Mesodermal cell (in vitro differentiated cells): ENCODE results near the gene WWC2.
"Not testable (repeated sequence)": the region's sequence is repeated elsewhere in the genome, so short reads cannot be mapped to it uniquely, and the experiment has no call there.

ENCODE experiments used
- H3K27ac ChIP-seq: 2 replicates; pipeline ENCODE4 v1.7.0; 2013; ENCODE audit warnings: mild to moderate bottlenecking, low read depth, low read length, moderate library complexity; ENCODE audit not compliant: severe bottlenecking
- H3K36me3 ChIP-seq: 2 replicates; pipeline ENCODE4 v1.7.1; 2013; ENCODE audit warnings: mild to moderate bottlenecking, low read length, moderate library complexity; ENCODE audit not compliant: control insufficient read depth, insufficient read depth
- H3K4me1 ChIP-seq: one replicate; pipeline ENCODE4 v1.7.1; 2013; ENCODE audit warnings: mild to moderate bottlenecking, low read length; ENCODE audit not compliant: insufficient read depth, control insufficient read depth, poor library complexity, severe bottlenecking
- H3K4me3 ChIP-seq: 2 replicates; pipeline ENCODE4 v1.7.0; 2013; ENCODE audit warnings: low read length, control low read depth, mild to moderate bottlenecking; ENCODE audit not compliant: insufficient read depth, poor library complexity, severe bottlenecking; ENCODE audit errors: extremely low read depth
- H3K9me3 ChIP-seq: 2 replicates; pipeline ENCODE4 v1.7.1; 2013; ENCODE audit warnings: mild to moderate bottlenecking, low read length, moderate library complexity; ENCODE audit not compliant: control insufficient read depth
- WGBS, 2 experiments: methylation state at CpG; one replicate each; pipeline ENCODE4 v1.1.5; 2013; ENCODE audit warnings: missing lambda C conversion rate in 2 of 2; ENCODE audit not compliant: insufficient coverage in 2 of 2; 5-methylcytosine and 5-hydroxymethylcytosine counted together

Gene WWC2

GRCh38 chr4:183182873-183183725, 84.0 kb downstream of the WWC2 start:
- peaks cover 8% of the 10 kb centered on the region for H3K9me3 ChIP-seq
- WGBS, 2 experiments: 0 to 7% methylated on average over 6 to 8 of the region's 14 CpGs
- H3K36me3 ChIP-seq: no peaks in the 10 kb centered on the region
- peaks cover 24% of the 10 kb centered on the region for H3K4me1 ChIP-seq
- H3K4me3 ChIP-seq: no peak overlapping the region
- H3K27ac ChIP-seq: peak overlapping the region; percentile 62

- Histone ChIP-seq H3K4me3 (no peak overlapping the region), H3K4me1 (peaks cover 24% of the 10 kb centered on the region), H3K27ac (peak overlapping the region; percentile 62), H3K9me3 (peaks cover 8% of the 10 kb centered on the region), H3K36me3 (no peaks in the 10 kb centered on the region)
- WGBS, 2 experiments: 100% methylated on average over 1 to 2 of the region's 4 CpGs
Observed at GRCh38 chr4:183183906-183184535, 85.0 kb downstream of the WWC2 start.

- WGBS, 2 experiments: 96 to 100% methylated on average over 3 of the region's 5 CpGs
- H3K27ac ChIP-seq: no peak overlapping the region
- H3K4me1 ChIP-seq: peaks cover 24% of the 10 kb centered on the region
- no peaks in the 10 kb centered on the region for H3K36me3 ChIP-seq
- peaks cover 8% of the 10 kb centered on the region for H3K9me3 ChIP-seq
- no peak overlapping the region for H3K4me3 ChIP-seq
Observed at GRCh38 chr4:183185018-183185417, 86.0 kb downstream of the WWC2 start.

- Histone ChIP-seq H3K9me3 (peaks cover 8% of the 10 kb centered on the region), H3K4me1 (peaks cover 21% of the 10 kb centered on the region), H3K27ac (no peak overlapping the region), H3K4me3 (no peak overlapping the region), H3K36me3 (no peaks in the 10 kb centered on the region)
- no CpG with 5 or more reads among the region's 2 CpGs for WGBS, 2 experiments
Observed at GRCh38 chr4:183185559-183185958, 86.5 kb downstream of the WWC2 start.

GRCh38 chr4:183186813-183187212, 87.8 kb downstream of the WWC2 start:
- H3K27ac ChIP-seq: no peak overlapping the region
- no peaks in the 10 kb centered on the region for H3K36me3 ChIP-seq
- no peak overlapping the region for H3K4me3 ChIP-seq
- peaks cover 17% of the 10 kb centered on the region for H3K4me1 ChIP-seq
- WGBS, 2 experiments: 95 to 100% methylated on average over 1 to 4 of the region's 4 CpGs
- H3K9me3 ChIP-seq: peaks cover 8% of the 10 kb centered on the region

GRCh38 chr4:183190900-183191527, 92.0 kb downstream of the WWC2 start:
- WGBS, 2 experiments: 90 to 100% methylated on average over 2 to 3 of the region's 4 CpGs
- H3K4me3 ChIP-seq: no peak overlapping the region

GRCh38 chr4:183191630-183192029, 92.6 kb downstream of the WWC2 start:
- H3K4me1 ChIP-seq: peaks cover 3% of the 10 kb centered on the region
- no peaks in the 10 kb centered on the region for H3K9me3 ChIP-seq
- H3K36me3 ChIP-seq: peaks cover 12% of the 10 kb centered on the region
- H3K27ac ChIP-seq: no peak overlapping the region
- WGBS, 2 experiments: 92 to 97% methylated on average over 3 to 5 of the region's 5 CpGs
- H3K4me3 ChIP-seq: no peak overlapping the region

More at GRCh38 chr4:183190900-183191527, 92.0 kb downstream of the WWC2 start:
- H3K9me3 ChIP-seq: no peaks in the 10 kb centered on the region
- H3K27ac ChIP-seq: no peak overlapping the region
- H3K4me1 ChIP-seq: peaks cover 3% of the 10 kb centered on the region
- peaks cover 10% of the 10 kb centered on the region for H3K36me3 ChIP-seq

- Histone ChIP-seq H3K4me1 (peaks cover 3% of the 10 kb centered on the region), H3K4me3 (no peak overlapping the region), H3K27ac (no peak overlapping the region), H3K36me3 (peaks cover 12% of the 10 kb centered on the region), H3K9me3 (no peaks in the 10 kb centered on the region)
- 88 to 100% methylated on average over 1 to 2 of the region's 2 CpGs for WGBS, 2 experiments
Observed at GRCh38 chr4:183192571-183192970, 93.5 kb downstream of the WWC2 start.

GRCh38 chr4:183193730-183194338, 94.8 kb downstream of the WWC2 start:
- WGBS, 2 experiments: 72 to 100% methylated on average over 1 to 3 of the region's 6 CpGs
- H3K4me3 ChIP-seq, H3K27ac ChIP-seq, H3K4me1 ChIP-seq, H3K9me3 ChIP-seq: not testable (repeated sequence)
- peaks cover 13% of the 10 kb centered on the region for H3K36me3 ChIP-seq

GRCh38 chr4:183195534-183195933, 96.5 kb downstream of the WWC2 start:
- Histone ChIP-seq H3K27ac (no peak overlapping the region), H3K9me3 (no peaks in the 10 kb centered on the region), H3K36me3 (peaks cover 21% of the 10 kb centered on the region), H3K4me3 (no peak overlapping the region), H3K4me1 (peaks cover 3% of the 10 kb centered on the region)
- WGBS, 2 experiments: 100% methylated on average over 1 to 3 of the region's 3 CpGs
